ENCODE data around the gene ZNF654. TPM values are rescaled to one million over a fixed set of nuclear protein-coding genes. Genes with fewer than 3 reads are reported as not detected.

ZNF654 gene
- polyA plus RNA-seq, 4 donors, result 3.0 to 12.8 (median 5.0) TPM

- no peak for FAIRE-seq
- 23 to 45% (median 24%) methylated on average over 1 of the region's 1 CpG for WGBS, 3 donors
Observed at GRCh38 chr3:88044411-88044810, 14.6 kb upstream of the ZNF654 start.

GRCh38 chr3:88046766-88047165 is 12.3 kb upstream of the ZNF654 start:
- 82 to 86% (median 84%) methylated on average over 5 of the region's 5 CpGs for WGBS, 3 donors
- FAIRE-seq, result no peak
- no peaks in the 10 kb centered on the region for H3K36me3 ChIP-seq (ENCODE audit: control insufficient read depth in 3 of 3, insufficient read depth in 2 of 3, low read depth in 1 of 3, low read length in 3 of 3)

More at GRCh38 chr3:88044411-88044810, 14.6 kb upstream of the ZNF654 start:
- Histone ChIP-seq H3K27ac (ENCODE audit: low read depth in 1 of 3, low read length in 2 of 3) (no peak overlapping the region), H3K4me3 (ENCODE audit: low read depth in 1 of 3, low read length in 3 of 3) (no peak overlapping the region), H3K4me1 (ENCODE audit: control insufficient read depth in 3 of 3, insufficient read depth in 2 of 3, low read depth in 1 of 3, low read length in 2 of 3) (no peaks in the 10 kb centered on the region), H3K9me3 (ENCODE audit: control insufficient read depth in 2 of 2, insufficient read depth in 1 of 2, low read depth in 1 of 2, low read length in 1 of 2) (no peaks in the 10 kb centered on the region), H3K27me3 (ENCODE audit: control insufficient read depth in 3 of 3, insufficient read depth in 3 of 3, low read length in 3 of 3) (no peaks in the 10 kb centered on the region), H3K36me3 (ENCODE audit: control insufficient read depth in 3 of 3, insufficient read depth in 2 of 3, low read depth in 1 of 3, low read length in 3 of 3) (no peaks in the 10 kb centered on the region)
- DNase-seq, result no peak

GRCh38 chr3:88057630-88058305 is 1.3 kb upstream of the ZNF654 start:
- no peaks in the 10 kb centered on the region for H3K27me3 ChIP-seq (ENCODE audit: control insufficient read depth in 3 of 3, insufficient read depth in 3 of 3, low read length in 3 of 3)
- DNase-seq, result peak in 1 of 2 donors; percentile 12
- peaks cover 0 to 5% (median 3%) of the 10 kb centered on the region in 3 donors for H3K36me3 ChIP-seq (ENCODE audit: control insufficient read depth in 3 of 3, insufficient read depth in 2 of 3, low read depth in 1 of 3, low read length in 3 of 3)
- no peak for FAIRE-seq
- WGBS, 3 donors, result 9 to 13% (median 9%) methylated on average over 16 of the region's 16 CpGs
- H3K9me3 ChIP-seq (ENCODE audit: control insufficient read depth in 2 of 2, insufficient read depth in 1 of 2, low read depth in 1 of 2, low read length in 1 of 2), result no peaks in the 10 kb centered on the region
- peak overlapping the region; percentile 95 to 99 (median 96) for H3K27ac ChIP-seq (ENCODE audit: low read depth in 1 of 3, low read length in 2 of 3)
- H3K4me1 ChIP-seq (ENCODE audit: control insufficient read depth in 3 of 3, insufficient read depth in 2 of 3, low read depth in 1 of 3, low read length in 2 of 3), result peaks cover 0 to 4% (median 0%) of the 10 kb centered on the region in 3 donors
- H3K4me3 ChIP-seq (ENCODE audit: low read depth in 1 of 3, low read length in 3 of 3), result peak overlapping the region; percentile 78 to 85 (median 81)

More at GRCh38 chr3:88046766-88047165, 12.3 kb upstream of the ZNF654 start:
- Histone ChIP-seq H3K4me1 (ENCODE audit: control insufficient read depth in 3 of 3, insufficient read depth in 2 of 3, low read depth in 1 of 3, low read length in 2 of 3) (no peaks in the 10 kb centered on the region), H3K27me3 (ENCODE audit: control insufficient read depth in 3 of 3, insufficient read depth in 3 of 3, low read length in 3 of 3) (no peaks in the 10 kb centered on the region), H3K9me3 (ENCODE audit: control insufficient read depth in 2 of 2, insufficient read depth in 1 of 2, low read depth in 1 of 2, low read length in 1 of 2) (no peaks in the 10 kb centered on the region), H3K27ac (ENCODE audit: low read depth in 1 of 3, low read length in 2 of 3) (no peak overlapping the region), H3K4me3 (ENCODE audit: low read depth in 1 of 3, low read length in 3 of 3) (no peak overlapping the region)
- DNase-seq, result no peak

- Histone ChIP-seq H3K36me3 (ENCODE audit: control insufficient read depth in 3 of 3, insufficient read depth in 2 of 3, low read depth in 1 of 3, low read length in 3 of 3) (peaks cover 0 to 5% (median 3%) of the 10 kb centered on the region in 3 donors), H3K27ac (ENCODE audit: low read depth in 1 of 3, low read length in 2 of 3) (peak overlapping the region; percentile 95 to 99 (median 96)), H3K27me3 (ENCODE audit: control insufficient read depth in 3 of 3, insufficient read depth in 3 of 3, low read length in 3 of 3) (no peaks in the 10 kb centered on the region), H3K4me3 (ENCODE audit: low read depth in 1 of 3, low read length in 3 of 3) (peak overlapping the region; percentile 78 to 85 (median 81)), H3K9me3 (ENCODE audit: control insufficient read depth in 2 of 2, insufficient read depth in 1 of 2, low read depth in 1 of 2, low read length in 1 of 2) (no peaks in the 10 kb centered on the region), H3K4me1 (ENCODE audit: control insufficient read depth in 3 of 3, insufficient read depth in 2 of 3, low read depth in 1 of 3, low read length in 2 of 3) (peaks cover 0 to 4% (median 0%) of the 10 kb centered on the region in 3 donors)
- no peak for DNase-seq
- no peak for FAIRE-seq
- WGBS, 3 donors, result 0 to 1% (median 1%) methylated on average over 16 to 24 of the region's 24 CpGs
Observed at GRCh38 chr3:88058306-88058580, 812 bp upstream of the ZNF654 start.

GRCh38 chr3:88059380-88060170 is 520 bp downstream of the ZNF654 start:
- peak overlapping the region; percentile 72 to 92 (median 84) for H3K27ac ChIP-seq (ENCODE audit: low read depth in 1 of 3, low read length in 2 of 3)
- DNase-seq (no peak), FAIRE-seq (no peak)
- WGBS, 3 donors, result 0 to 1% (median 1%) methylated on average over 38 to 45 of the region's 45 CpGs
- peaks cover 0 to 5% (median 3%) of the 10 kb centered on the region in 3 donors for H3K36me3 ChIP-seq (ENCODE audit: control insufficient read depth in 3 of 3, insufficient read depth in 2 of 3, low read depth in 1 of 3, low read length in 3 of 3)
- no peaks in the 10 kb centered on the region for H3K27me3 ChIP-seq (ENCODE audit: control insufficient read depth in 3 of 3, insufficient read depth in 3 of 3, low read length in 3 of 3)
- H3K4me3 ChIP-seq (ENCODE audit: low read depth in 1 of 3, low read length in 3 of 3), result peak overlapping the region; percentile 85 to 99 (median 92)
- H3K9me3 ChIP-seq (ENCODE audit: control insufficient read depth in 2 of 2, insufficient read depth in 1 of 2, low read depth in 1 of 2, low read length in 1 of 2), result no peaks in the 10 kb centered on the region
- H3K4me1 ChIP-seq (ENCODE audit: control insufficient read depth in 3 of 3, insufficient read depth in 2 of 3, low read depth in 1 of 3, low read length in 2 of 3), result peaks cover 0 to 6% (median 0%) of the 10 kb centered on the region in 3 donors

- H3K9me3 ChIP-seq (ENCODE audit: control insufficient read depth in 2 of 2, insufficient read depth in 1 of 2, low read depth in 1 of 2, low read length in 1 of 2), result peaks cover 0 to 3% of the 10 kb centered on the region in 2 donors
- no peak overlapping the region for H3K4me3 ChIP-seq (ENCODE audit: low read depth in 1 of 3, low read length in 3 of 3)
- H3K4me1 ChIP-seq (ENCODE audit: control insufficient read depth in 3 of 3, insufficient read depth in 2 of 3, low read depth in 1 of 3, low read length in 2 of 3), result peaks cover 0 to 6% (median 0%) of the 10 kb centered on the region in 3 donors
- H3K36me3 ChIP-seq (ENCODE audit: control insufficient read depth in 3 of 3, insufficient read depth in 2 of 3, low read depth in 1 of 3, low read length in 3 of 3), result peaks cover 0 to 3% (median 0%) of the 10 kb centered on the region in 3 donors
- FAIRE-seq (no peak), DNase-seq (no peak)
- no peaks in the 10 kb centered on the region for H3K27me3 ChIP-seq (ENCODE audit: control insufficient read depth in 3 of 3, insufficient read depth in 3 of 3, low read length in 3 of 3)
- H3K27ac ChIP-seq (ENCODE audit: low read depth in 1 of 3, low read length in 2 of 3), result no peak overlapping the region
- 22 to 40% (median 34%) methylated on average over 1 of the region's 1 CpG for WGBS, 3 donors
Observed at GRCh38 chr3:88061746-88062145, 2.7 kb downstream of the ZNF654 start.

- Histone ChIP-seq H3K4me1 (ENCODE audit: control insufficient read depth in 3 of 3, insufficient read depth in 2 of 3, low read depth in 1 of 3, low read length in 2 of 3) (no peaks in the 10 kb centered on the region), H3K27ac (ENCODE audit: low read depth in 1 of 3, low read length in 2 of 3) (no peak overlapping the region), H3K27me3 (ENCODE audit: control insufficient read depth in 3 of 3, insufficient read depth in 3 of 3, low read length in 3 of 3) (no peaks in the 10 kb centered on the region), H3K36me3 (ENCODE audit: control insufficient read depth in 3 of 3, insufficient read depth in 2 of 3, low read depth in 1 of 3, low read length in 3 of 3) (peaks cover 0 to 4% (median 0%) of the 10 kb centered on the region in 3 donors), H3K9me3 (ENCODE audit: control insufficient read depth in 2 of 2, insufficient read depth in 1 of 2, low read depth in 1 of 2, low read length in 1 of 2) (peaks cover 0 to 3% of the 10 kb centered on the region in 2 donors), H3K4me3 (ENCODE audit: low read depth in 1 of 3, low read length in 3 of 3) (peak overlapping the region in 1 of 3 donors; percentile 7)
- FAIRE-seq (no peak), DNase-seq (no peak)
- WGBS, 3 donors, result 85 to 95% (median 87%) methylated on average over 2 of the region's 2 CpGs
Observed at GRCh38 chr3:88075072-88075471, 16.0 kb downstream of the ZNF654 start.

GRCh38 chr3:88075497-88075896 is 16.4 kb downstream of the ZNF654 start:
- WGBS, 3 donors, result 51 to 73% (median 60%) methylated on average over 2 of the region's 2 CpGs
- FAIRE-seq (no peak), DNase-seq (no peak)
- Histone ChIP-seq H3K9me3 (ENCODE audit: control insufficient read depth in 2 of 2, insufficient read depth in 1 of 2, low read depth in 1 of 2, low read length in 1 of 2) (peaks cover 0 to 3% of the 10 kb centered on the region in 2 donors), H3K36me3 (ENCODE audit: control insufficient read depth in 3 of 3, insufficient read depth in 2 of 3, low read depth in 1 of 3, low read length in 3 of 3) (peaks cover 0 to 4% (median 0%) of the 10 kb centered on the region in 3 donors), H3K4me3 (ENCODE audit: low read depth in 1 of 3, low read length in 3 of 3) (no peak overlapping the region), H3K4me1 (ENCODE audit: control insufficient read depth in 3 of 3, insufficient read depth in 2 of 3, low read depth in 1 of 3, low read length in 2 of 3) (no peaks in the 10 kb centered on the region), H3K27me3 (ENCODE audit: control insufficient read depth in 3 of 3, insufficient read depth in 3 of 3, low read length in 3 of 3) (no peaks in the 10 kb centered on the region), H3K27ac (ENCODE audit: low read depth in 1 of 3, low read length in 2 of 3) (no peak overlapping the region)
